WTC11 (cell line): Measurements from ENCODE around the gene RFX7. TPM values are rescaled to one million over a fixed set of nuclear protein-coding genes. Genes with fewer than 3 reads are reported as not detected.

Experiments
- ATAC-seq: fragments of 200-7000 bp; cut with Tn5 transposase; 2 replicates; pipeline ENCODE4 v1.10.0; 2021; ENCODE audit warnings: mild to moderate bottlenecking, moderate library complexity
- CTCF ChIA-PET: fragments of 300-600 bp; sonication (Branson Sonifier 250); formaldehyde crosslinking; loops from one replicate; lab custom pipeline; 2021; ENCODE audit warnings: antibody characterized with exemption; lab: Charles Lee
- POLR2A ChIA-PET: fragments of 350-600 bp; sonication (Branson Sonifier 250); formaldehyde crosslinking; loops from one replicate; lab custom pipeline; 2021; ENCODE audit warnings: antibody characterized with exemption; lab: Charles Lee
- DNase-seq: peaks from one replicate; pipeline ENCODE4 v3.0.0; 2021; ENCODE audit warnings: low spot score
- H3K27ac Mint-ChIP-seq: 2 replicates; pipeline ENCODE4 v1.8.0; 2021; ENCODE audit warnings: mixed read lengths
- H3K27me3 Mint-ChIP-seq: 2 replicates; pipeline ENCODE4 v1.8.0; 2021; ENCODE audit warnings: low read depth, mild to moderate bottlenecking, moderate library complexity, mixed read lengths
- H3K36me3 Mint-ChIP-seq: 2 replicates; pipeline ENCODE4 v1.8.0; 2021; ENCODE audit warnings: mixed read lengths
- H3K4me1 Mint-ChIP-seq: 2 replicates; pipeline ENCODE4 v1.8.0; 2022; ENCODE audit warnings: mixed read lengths
- H3K4me3 Mint-ChIP-seq: 2 replicates; pipeline ENCODE4 v1.8.0; 2021; ENCODE audit warnings: mild to moderate bottlenecking, moderate library complexity, mixed read lengths
- H3K9me3 Mint-ChIP-seq: 2 replicates; pipeline ENCODE4 v1.8.0; 2021; ENCODE audit warnings: mixed read lengths
- AFF4 ChIP-seq: sonication (generic); formaldehyde crosslinking; IDR thresholded peaks from 2 replicates; pipeline ENCODE4 v1.8.1; 2023; ENCODE audit warnings: mild to moderate bottlenecking, missing genetic modification reagents, borderline replicate concordance
- ERG ChIP-seq: fragments of 250-450 bp; sonication (Bioruptor Pico); IDR thresholded peaks from 2 replicates; pipeline ENCODE4 v1.8.0; 2021; ENCODE audit warnings: mild to moderate bottlenecking
- FOXP1 ChIP-seq: sonication (generic); formaldehyde crosslinking; IDR thresholded peaks from 2 replicates; pipeline ENCODE4 v1.8.0; 2022; ENCODE audit warnings: missing genetic modification reagents, mild to moderate bottlenecking, moderate library complexity, borderline replicate concordance
- HMGA2 ChIP-seq: fragments of 250-450 bp; sonication (Bioruptor Pico); IDR thresholded peaks from 2 replicates; pipeline ENCODE4 v1.4.0; 2021; ENCODE audit warnings: mild to moderate bottlenecking, moderate library complexity
- HMGXB4 ChIP-seq: sonication (generic); formaldehyde crosslinking; IDR thresholded peaks from 2 replicates; pipeline ENCODE4 v1.8.1; 2023; ENCODE audit warnings: mild to moderate bottlenecking, moderate library complexity, missing genetic modification reagents
- KAT7 ChIP-seq: sonication (generic); formaldehyde crosslinking; IDR thresholded peaks from 2 replicates; pipeline ENCODE4 v1.8.1; 2023; ENCODE audit warnings: missing genetic modification reagents, mild to moderate bottlenecking, borderline replicate concordance
- MAX ChIP-seq: sonication (generic); formaldehyde crosslinking; IDR thresholded peaks from 2 replicates; pipeline ENCODE4 v1.8.0; 2022; ENCODE audit warnings: mild to moderate bottlenecking, missing genetic modification reagents
- MLX ChIP-seq: sonication (generic); formaldehyde crosslinking; IDR thresholded peaks from 2 replicates; pipeline ENCODE4 v1.8.1; 2023; ENCODE audit warnings: mild to moderate bottlenecking, missing genetic modification reagents, moderate library complexity
- RELA ChIP-seq: sonication (generic); formaldehyde crosslinking; IDR thresholded peaks from 2 replicates; pipeline ENCODE4 v1.8.1; 2022; ENCODE audit warnings: missing genetic modification reagents, mild to moderate bottlenecking, borderline replicate concordance
- SMAD3 ChIP-seq: sonication (generic); formaldehyde crosslinking; IDR thresholded peaks from 2 replicates; pipeline ENCODE4 v1.8.0; 2022; ENCODE audit warnings: missing genetic modification reagents, mild to moderate bottlenecking, borderline replicate concordance
- STAT6 ChIP-seq: sonication (generic); formaldehyde crosslinking; conservative IDR thresholded peaks from 2 replicates; pipeline ENCODE4 v1.8.1; 2023; ENCODE audit warnings: mild to moderate bottlenecking, low read depth, missing genetic modification reagents, moderate library complexity
- TCF7 ChIP-seq: sonication (generic); formaldehyde crosslinking; IDR thresholded peaks from 2 replicates; pipeline ENCODE4 v1.8.0; 2022; ENCODE audit warnings: mild to moderate bottlenecking, low read depth, missing genetic modification reagents, moderate library complexity
- TEAD1 ChIP-seq: sonication (generic); formaldehyde crosslinking; IDR thresholded peaks from 2 replicates; pipeline ENCODE4 v1.8.0; 2022; ENCODE audit warnings: mild to moderate bottlenecking, missing genetic modification reagents
- ZNF232 ChIP-seq: sonication (generic); formaldehyde crosslinking; IDR thresholded peaks from 2 replicates; pipeline ENCODE4 v1.8.0; 2022; ENCODE audit warnings: mild to moderate bottlenecking, missing genetic modification reagents
- ZNF263 ChIP-seq: sonication (generic); formaldehyde crosslinking; IDR thresholded peaks from 2 replicates; pipeline ENCODE4 v1.8.1; 2022; ENCODE audit warnings: low read depth, mild to moderate bottlenecking, moderate library complexity, missing genetic modification reagents
- ZNF425 ChIP-seq: fragments of 250-450 bp; sonication (Bioruptor Pico); conservative IDR thresholded peaks from 2 replicates; pipeline ENCODE4 v1.9.0; 2021; ENCODE audit warnings: mild to moderate bottlenecking
- ZNF671 ChIP-seq: fragments of 250-450 bp; sonication (Bioruptor Pico); IDR thresholded peaks from 2 replicates; pipeline ENCODE4 v1.8.0; 2021; ENCODE audit warnings: mild to moderate bottlenecking
- ZSCAN18 ChIP-seq: fragments of 250-450 bp; sonication (Bioruptor Pico); IDR thresholded peaks from 2 replicates; pipeline ENCODE4 v2.1.2; 2022; ENCODE audit warnings: mild to moderate bottlenecking, moderate library complexity
- total RNA-seq: library from RNA; stranded (reverse); gene quantifications from 3 replicates; pipeline ENCODE4 v1.2.3, GENCODE V29; 2021

The RFX7 gene
- total RNA-seq, 1 experiment from 2014 or later = 36.0 TPM

GRCh38 chr15:56254265-56254664, 10.6 kb upstream of the RFX7 start:
- H3K36me3 Mint-ChIP-seq = no peaks in the 10 kb centered on the region
- ChIA-PET CTCF (interaction anchor here (2.0 kb wide), 1 partner anchor 174 kb away, joined by 6 read pairs; no protein-coding TSS in a partner anchor), POLR2A (no interaction called here)
- H3K27ac Mint-ChIP-seq = no peak overlapping the region
- DNase-seq (no peak), ATAC-seq (peak; percentile 63)
- H3K9me3 Mint-ChIP-seq = peaks cover 7% of the 10 kb centered on the region
- H3K27me3 Mint-ChIP-seq = no peaks in the 10 kb centered on the region
- TF ChIP-seq FOXP1 (no peak), TEAD1 (no peak), SMAD3 (CRISPR knock-in tag) (no peak), ZNF671 (CRISPR knock-in tag) (no peak), TCF7 (CRISPR knock-in tag) (no peak), ERG (CRISPR knock-in tag) (no peak), ZSCAN18 (CRISPR knock-in tag) (no peak), STAT6 (CRISPR knock-in tag) (no peak), HMGA2 (CRISPR knock-in tag) (no peak), MAX (no peak), ZNF263 (no peak), MLX (no peak), AFF4 (no peak)
- H3K4me3 Mint-ChIP-seq = no peak overlapping the region
- peaks cover 13% of the 10 kb centered on the region for H3K4me1 Mint-ChIP-seq

GRCh38 chr15:56252386-56252785, 8.7 kb upstream of the RFX7 start:
- DNase-seq (no peak), ATAC-seq (no peak)
- Mint-ChIP-seq H3K27me3 (no peaks in the 10 kb centered on the region), H3K36me3 (no peaks in the 10 kb centered on the region), H3K27ac (no peak overlapping the region), H3K9me3 (no peaks in the 10 kb centered on the region), H3K4me1 (peaks cover 23% of the 10 kb centered on the region), H3K4me3 (no peak overlapping the region)
- POLR2A ChIA-PET = no interaction called here
- TF ChIP-seq ZNF232 (CRISPR knock-in tag) (no peak), HMGXB4 (CRISPR knock-in tag) (no peak), ZNF425 (CRISPR knock-in tag) (no peak), RELA (CRISPR knock-in tag) (no peak), KAT7 (no peak)
- CTCF ChIA-PET = interaction anchor here (1.2 kb wide), 1 partner anchor 43 kb away, joined by 4 read pairs; no protein-coding TSS in a partner anchor
